H1 (cell line): ENCODE data around the gene DKKL1. TPM values are rescaled to one million over a fixed set of nuclear protein-coding genes. Genes with fewer than 3 reads are reported as not detected.

Source experiments
- CTCF ChIA-PET: fragments of 300-600 bp; sonication (Branson Sonifier 250); formaldehyde crosslinking; loops from one replicate; lab custom pipeline; 2021; ENCODE audit not compliant: partially characterized antibody; lab: Charles Lee
- POLR2A ChIA-PET: fragments of 300-600 bp; sonication (Branson Sonifier 250); formaldehyde crosslinking; loops from one replicate; lab custom pipeline; 2021; ENCODE audit warnings: inconsistent platforms; ENCODE audit not compliant: partially characterized antibody; lab: Charles Lee
- DNase-seq, 2 experiments: peaks; one replicate each; pipeline versions ENCODE4 v3.0.0 to v3.0.0-alpha.2; 2010 to 2022; ENCODE audit warnings: low spot score in 2 of 2, low read depth in 1 of 2, mixed read lengths in 1 of 2
- FAIRE-seq: peaks from 2 replicates; lab custom pipeline; 2011; peaks lifted over from hg19 to GRCh38; lab: Jason Lieb, UNC
- H2AFZ ChIP-seq: 2 replicates; pipeline ENCODE4 v1.8.1; 2012; ENCODE audit warnings: low read length, inconsistent platforms
- H2AK5ac ChIP-seq: 2 replicates; pipeline ENCODE4 v1.6.1; 2013; ENCODE audit warnings: low read depth, low read length
- H2BK120ac ChIP-seq: replicated peaks from 2 replicates; pipeline ENCODE3; 2013; ENCODE audit warnings: low read depth, low read length, inconsistent platforms
- H2BK12ac ChIP-seq: 2 replicates; pipeline ENCODE4 v1.6.1; 2013; ENCODE audit warnings: low read depth, low read length
- H2BK15ac ChIP-seq: 2 replicates; pipeline ENCODE4 v1.6.1; 2013; ENCODE audit warnings: low read length
- H2BK20ac ChIP-seq: 2 replicates; pipeline ENCODE4 v1.6.1; 2013; ENCODE audit warnings: low read length
- H2BK5ac ChIP-seq: 2 replicates; pipeline ENCODE4 v1.6.1; 2013; ENCODE audit warnings: low read depth, low read length
- H3K14ac ChIP-seq: 2 replicates; pipeline ENCODE4 v1.6.1; 2013; ENCODE audit warnings: inconsistent platforms; ENCODE audit not compliant: insufficient read length
- H3K18ac ChIP-seq: 2 replicates; pipeline ENCODE4 v1.6.1; 2013; ENCODE audit warnings: low read length; ENCODE audit errors: extremely low read depth
- H3K23ac ChIP-seq: 2 replicates; pipeline ENCODE4 v1.6.1; 2013; ENCODE audit warnings: inconsistent platforms; ENCODE audit not compliant: insufficient read length
- H3K23me2 ChIP-seq: 2 replicates; pipeline ENCODE4 v1.6.1; 2013; ENCODE audit warnings: low read depth, low read length
- H3K27ac ChIP-seq: 2 replicates; pipeline ENCODE4 v1.6.1; 2011; ENCODE audit warnings: low read depth, low read length, inconsistent platforms
- H3K27me3 ChIP-seq, 4 experiments: replicated peaks in 1 of 4; 1 replicate in 1 of 4; 2 replicates in 3 of 4; pipeline versions ENCODE4 v1.6.1 to v1.8.1; 2011 to 2013; ENCODE audit warnings: low read length in 3 of 4, mild to moderate bottlenecking in 3 of 4, inconsistent platforms in 2 of 4, mixed read lengths in 2 of 4, moderate library complexity in 1 of 4; ENCODE audit not compliant: control insufficient read depth in 3 of 4, insufficient read depth in 3 of 4; ENCODE audit errors: extremely low read depth in 1 of 4
- H3K36me3 ChIP-seq, 4 experiments: 2 replicates each; pipeline versions ENCODE4 v1.6.1 to v1.8.1; 2011 to 2013; ENCODE audit warnings: mild to moderate bottlenecking in 4 of 4, low read length in 3 of 4, moderate library complexity in 2 of 4, control low read depth in 1 of 4, inconsistent platforms in 1 of 4; ENCODE audit not compliant: insufficient read depth in 4 of 4, control insufficient read depth in 2 of 4
- H3K4ac ChIP-seq: replicated peaks from 2 replicates; pipeline ENCODE3; 2013; ENCODE audit warnings: low read length, low read depth, mixed read lengths, inconsistent platforms; ENCODE audit not compliant: insufficient read length
- H3K4me1 ChIP-seq, 4 experiments: replicated peaks in 1 of 4; 1 replicate in 1 of 4; 2 replicates in 3 of 4; pipeline versions ENCODE4 v1.6.1 to v1.8.1; 2011 to 2013; ENCODE audit warnings: low read length in 3 of 4, inconsistent platforms in 2 of 4, mixed read lengths in 1 of 4; ENCODE audit not compliant: insufficient read depth in 4 of 4, control insufficient read depth in 3 of 4
- H3K4me2 ChIP-seq, 2 experiments: 2 replicates each; pipeline versions ENCODE4 v1.6.1 to v1.8.1; 2011 to 2013; ENCODE audit warnings: low read depth in 2 of 2, low read length in 2 of 2, control low read depth in 1 of 2, inconsistent platforms in 1 of 2, mild to moderate bottlenecking in 1 of 2; ENCODE audit not compliant: insufficient read depth in 1 of 2
- H3K4me3 ChIP-seq, 4 experiments: fragments of 200-600, 300-600 bp in 1 of 4; sonication (generic), shearing (Covaris generic), sonication (Bioruptor Twin) in 1 of 4; 2 replicates each; pipeline versions ENCODE4 v1.5.1 to v1.8.1; 2011 to 2016; ENCODE audit warnings: low read length in 4 of 4, low read depth in 3 of 4, control low read depth in 2 of 4, inconsistent platforms in 2 of 4, mild to moderate bottlenecking in 2 of 4, mixed read lengths in 1 of 4, moderate library complexity in 1 of 4; ENCODE audit not compliant: insufficient read depth in 2 of 4; ENCODE audit errors: extremely low read depth in 1 of 4
- H3K56ac ChIP-seq: replicated peaks from 2 replicates; pipeline ENCODE3; 2013; ENCODE audit warnings: low read depth, mild to moderate bottlenecking, mixed read lengths, low read length, inconsistent platforms; ENCODE audit not compliant: insufficient read length
- H3K79me1 ChIP-seq: 2 replicates; pipeline ENCODE4 v1.6.1; 2013; ENCODE audit warnings: low read depth, low read length, control low read depth
- H3K79me2 ChIP-seq, 2 experiments: 2 replicates each; pipeline versions ENCODE4 v1.6.1 to v1.8.1; 2012 to 2013; ENCODE audit warnings: low read length in 2 of 2, mild to moderate bottlenecking in 2 of 2, inconsistent platforms in 1 of 2; ENCODE audit not compliant: insufficient read depth in 2 of 2, control insufficient read depth in 1 of 2
- H3K9ac ChIP-seq, 4 experiments: replicated peaks in 1 of 4; 1 replicate in 1 of 4; 2 replicates in 3 of 4; pipeline versions ENCODE4 v1.6.1 to v1.8.1; 2011 to 2013; ENCODE audit warnings: low read depth in 3 of 4, low read length in 3 of 4, control low read depth in 2 of 4, mild to moderate bottlenecking in 2 of 4, moderate library complexity in 2 of 4, inconsistent platforms in 1 of 4; ENCODE audit errors: extremely low read depth in 1 of 4
- H3K9me3 ChIP-seq, 2 experiments: 2 replicates each; pipeline versions ENCODE4 v1.6.1 to v1.8.1; 2012 to 2013; ENCODE audit warnings: mild to moderate bottlenecking in 2 of 2, moderate library complexity in 2 of 2, control low read depth in 1 of 2, inconsistent platforms in 1 of 2, low read depth in 1 of 2, low read length in 1 of 2, mixed read lengths in 1 of 2; ENCODE audit not compliant: insufficient read depth in 2 of 2
- H4K20me1 ChIP-seq, 2 experiments: replicated peaks in 1 of 2; 2 replicates each; pipeline versions ENCODE3 to v1.8.1; 2011 to 2013; ENCODE audit warnings: inconsistent platforms in 2 of 2, low read length in 2 of 2, mild to moderate bottlenecking in 1 of 2; ENCODE audit not compliant: insufficient read depth in 2 of 2, control insufficient read depth in 1 of 2
- H4K5ac ChIP-seq: 2 replicates; pipeline ENCODE4 v1.6.1; 2013; ENCODE audit warnings: low read length, low read depth, mixed read lengths, inconsistent platforms; ENCODE audit not compliant: insufficient read length
- H4K8ac ChIP-seq: 2 replicates; pipeline ENCODE4 v1.8.0; 2013; ENCODE audit warnings: mild to moderate bottlenecking, moderate library complexity, low read length, inconsistent platforms; ENCODE audit not compliant: insufficient read depth; ENCODE audit errors: extremely low read depth
- H4K91ac ChIP-seq: replicated peaks from 2 replicates; pipeline ENCODE3; 2013; ENCODE audit warnings: low read length, mixed read lengths, inconsistent platforms; ENCODE audit not compliant: insufficient read length
- BCL11A ChIP-seq, 2 experiments: IDR thresholded peaks; one replicate each; pipeline ENCODE4 v1.6.1; 2011; ENCODE audit warnings: low read depth in 2 of 2, low read length in 2 of 2, mild to moderate bottlenecking in 2 of 2
- JUN ChIP-seq: IDR thresholded peaks from 2 replicates; pipeline ENCODE4 v1.6.1; 2011; ENCODE audit warnings: low read depth, mild to moderate bottlenecking, improper control_type of control experiment, low read length
- RBBP5 ChIP-seq: IDR thresholded peaks from 2 replicates; pipeline ENCODE4 v1.7.1; 2012; ENCODE audit warnings: low read depth, mild to moderate bottlenecking, inconsistent platforms, low read length, moderate library complexity, borderline replicate concordance
- RFX5 ChIP-seq: IDR thresholded peaks from 2 replicates; pipeline ENCODE4 v1.6.1; 2011; ENCODE audit warnings: low read depth, low read length, improper control_type of control experiment, borderline replicate concordance
- SIRT6 ChIP-seq: IDR thresholded peaks from one replicate; pipeline ENCODE4 v1.7.1; 2012; ENCODE audit warnings: low read length, inconsistent platforms
- TEAD4 ChIP-seq: IDR thresholded peaks from 2 replicates; pipeline ENCODE4 v1.6.1; 2012; ENCODE audit warnings: low read depth, low read length, inconsistent platforms, mixed read lengths
- WGBS, 2 experiments: shearing (Covaris generic) in 1 of 2; methylation state at CpG; one replicate each; pipeline versions ENCODE4 v1.1.6 to v1.1.7; 2013 to 2015; ENCODE audit warnings: low lambda C conversion rate in 2 of 2, mixed read lengths in 2 of 2, inconsistent platforms in 1 of 2, low coverage in 1 of 2, missing lambda C conversion rate in 1 of 2; ENCODE audit not compliant: insufficient replicate concordance in 2 of 2, insufficient coverage in 1 of 2, insufficient read length in 1 of 2; ENCODE audit errors: extremely low coverage in 1 of 2, missing lambda C conversion rate in 1 of 2; 5-methylcytosine and 5-hydroxymethylcytosine counted together
- polyA plus RNA-seq, 7 experiments: library from polyadenylated mRNA; depleted of rRNA in 3 of 7; stranded (reverse) in 5 of 7; unstranded in 2 of 7; fragments of >200 nt in 5 of 7; fragments of 200-250 nt in 2 of 7; gene quantifications; 1 replicate in 5 of 7; 2 replicates in 1 of 7; 4 replicates in 1 of 7; pipeline versions ENCODE4 v1.2.1 to v1.2.3, GENCODE V29; 2011 to 2013; ENCODE audit warnings: missing spikeins in 2 of 7, mixed read lengths in 2 of 7
- total RNA-seq: library from RNA; stranded (reverse); fragmentation: NEBNext Ultra II Directional; extraction: Animal tissue kit (Norgen Biotek cat#: 25700); gene quantifications from 2 replicates; pipeline ENCODE4 v1.2.1, GENCODE V29; 2021

DKKL1 gene
- total and polyA plus RNA-seq, 2 of the 8 experiments (the other 6 are each of a cell fraction or from before 2014, with no cell fraction given), result 2.6 to 6.8 TPM

- 88% methylated on average over 1 of the region's 2 CpGs; no CpG with 5 or more reads in 1 of the 2 experiments for WGBS, 2 experiments
Measured at GRCh38 chr19:49419173-49419572, 55.5 kb downstream of the DKKL1 start.

More at GRCh38 chr19:49419173-49419572, 55.5 kb downstream of the DKKL1 start:
- no peak for DNase-seq
- H3K36me3 ChIP-seq, result no peaks in the 10 kb centered on the region
- no peak overlapping the region for H3K4me3 ChIP-seq
- no peak overlapping the region for H4K91ac ChIP-seq
- peaks cover 5% of the 10 kb centered on the region; the same call in 1 of the 2 replicates for H3K23me2 ChIP-seq
- H3K79me2 ChIP-seq, result no peaks in the 10 kb centered on the region
- H4K8ac ChIP-seq, result no peak overlapping the region
- H2BK15ac ChIP-seq, result no peak overlapping the region
- no peak overlapping the region for H3K4ac ChIP-seq
- FAIRE-seq, result no peak
- no peaks in the 10 kb centered on the region for H3K79me1 ChIP-seq
- no peak overlapping the region; a peak in 1 of 7 replicates for H3K9ac ChIP-seq
- H4K20me1 ChIP-seq, result no peaks in the 10 kb centered on the region
- no peaks in the 10 kb centered on the region for H3K9me3 ChIP-seq
- H2AK5ac ChIP-seq, result no peak overlapping the region
- peaks cover 4 to 29% (median 20%) of the 10 kb centered on the region in 4 experiments; a peak in 6 of 7 replicates for H3K4me1 ChIP-seq
- H3K27ac ChIP-seq, result no peak overlapping the region
- CTCF ChIA-PET, result interaction anchor here (1.0 to 14.7 kb wide), 12 partner anchors 10 to 313 kb away, joined by 3 to 291 read pairs (median 4); no protein-coding TSS in a partner anchor
- no peak overlapping the region for H2BK5ac ChIP-seq
- H3K18ac ChIP-seq, result no peak overlapping the region
- peaks cover 22 to 31% (median 30%) of the 10 kb centered on the region in 4 experiments for H3K27me3 ChIP-seq
- H3K4me2 ChIP-seq, result no peak overlapping the region
- H3K56ac ChIP-seq, result no peak overlapping the region
- no peak overlapping the region for H3K23ac ChIP-seq
- no peak overlapping the region for H2BK12ac ChIP-seq
- no peak overlapping the region for H2BK20ac ChIP-seq
- no peak overlapping the region for H2BK120ac ChIP-seq
- POLR2A ChIA-PET, result interaction anchor here (1.0 to 5.0 kb wide), 3 partner anchors 9 to 76 kb away, joined by 3 to 38 read pairs (median 3); no protein-coding TSS in a partner anchor
- H3K14ac ChIP-seq, result no peak overlapping the region
- H4K5ac ChIP-seq, result no peak overlapping the region
- TF ChIP-seq TEAD4 (no peak), JUN (no peak), RFX5 (no peak), RBBP5 (no peak), BCL11A (IDR thresholded peaks at IDR 0.05; ENCODE audit: low read depth in 2 of 2, low read length in 2 of 2) (no peak), SIRT6 (no peak)
- TF ChIP-seq, all 59 proteins: peak for 0
- H2AFZ ChIP-seq, result no peak overlapping the region
